HepG2 (cell line): ENCODE measurements around the gene HSPA5.

ENCODE experiments used
- ARID2 ChIP-seq: sonication (generic); formaldehyde crosslinking; IDR thresholded peaks from 2 replicates; pipeline ENCODE4 v1.8.1; 2022; ENCODE audit warnings: mild to moderate bottlenecking, missing genetic modification reagents, borderline replicate concordance
- CHCHD3 ChIP-seq: sonication (generic); formaldehyde crosslinking; IDR thresholded peaks from 2 replicates; pipeline ENCODE4 v1.8.0; 2022; ENCODE audit warnings: mild to moderate bottlenecking, missing genetic modification reagents, moderate library complexity
- HMG20B ChIP-seq: conservative IDR thresholded peaks from 2 replicates; pipeline ENCODE4 v1.6.1; 2016; ENCODE audit warnings: missing genetic modification reagents, missing compliant biosample characterization
- LCORL ChIP-seq, 2 experiments: fragments of 450-650 bp in 1 of 2; sonication (generic) in 1 of 2; formaldehyde crosslinking in 1 of 2; IDR thresholded peaks; 2 replicates each; pipeline versions ENCODE4 v1.5.0 to v1.6.1; 2017 to 2020; ENCODE audit warnings: antibody characterized with exemption in 1 of 2, missing genetic modification reagents in 1 of 2
- NPAS2 ChIP-seq: sonication (generic); formaldehyde crosslinking; IDR thresholded peaks from 2 replicates; pipeline ENCODE4 v1.8.0; 2022; ENCODE audit warnings: mild to moderate bottlenecking, missing genetic modification reagents, borderline replicate concordance
- PHF20 ChIP-seq: sonication (generic); formaldehyde crosslinking; IDR thresholded peaks from 2 replicates; pipeline ENCODE4 v1.5.0; 2020; ENCODE audit warnings: mild to moderate bottlenecking, missing genetic modification reagents
- POLR2G ChIP-seq: fragments of 200-400 bp; formaldehyde crosslinking; IDR thresholded peaks from 2 replicates; pipeline ENCODE4 v1.6.1; 2018; ENCODE audit warnings: mild to moderate bottlenecking, low read depth, low read length, moderate library complexity
- REPIN1 ChIP-seq: sonication (generic); formaldehyde crosslinking; IDR thresholded peaks from 2 replicates; pipeline ENCODE4 v1.8.0; 2022; ENCODE audit warnings: missing genetic modification reagents, low read depth, mild to moderate bottlenecking, borderline replicate concordance
- YY1 ChIP-seq: IDR thresholded peaks from 2 replicates; pipeline ENCODE4 v1.6.1; 2011; ENCODE audit warnings: low read length, low read depth, moderate library complexity, mild to moderate bottlenecking; ENCODE audit not compliant: insufficient read depth, insufficient replicate concordance
- ZNF546 ChIP-seq: sonication (generic); formaldehyde crosslinking; conservative IDR thresholded peaks from 2 replicates; pipeline ENCODE4 v1.8.1; 2023; ENCODE audit warnings: mild to moderate bottlenecking, missing genetic modification reagents
- TF ChIP-seq, protein P1 (sequence below): sonication (generic); formaldehyde crosslinking; IDR thresholded peaks from 2 replicates; pipeline ENCODE4 v1.5.0; 2020; ENCODE audit warnings: missing genetic modification reagents, mild to moderate bottlenecking, borderline replicate concordance
- TF ChIP-seq, protein P2 (sequence below): sonication (generic); formaldehyde crosslinking; IDR thresholded peaks from 2 replicates; pipeline ENCODE4 v1.8.0; 2022; ENCODE audit warnings: low read depth, missing genetic modification reagents

DNA sequence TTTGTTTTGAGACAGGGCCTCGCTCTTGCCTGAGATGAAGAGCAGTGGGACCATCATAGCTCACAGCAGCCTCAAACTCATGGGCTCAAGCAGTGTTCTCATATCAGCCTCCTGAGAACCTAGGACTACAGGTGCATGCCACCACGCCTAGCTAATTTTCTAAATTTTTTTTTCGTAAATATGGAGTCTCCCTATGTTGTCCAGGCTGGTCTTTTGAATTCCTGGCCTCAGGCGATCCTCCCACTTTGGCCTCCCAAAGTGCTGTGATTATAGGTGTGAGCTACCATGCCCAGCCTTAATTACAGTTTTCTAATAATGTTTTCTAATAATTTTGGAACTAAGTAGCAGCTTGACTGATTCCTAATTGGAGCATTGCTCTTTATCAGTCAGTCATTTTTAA is 35.6 kb upstream of the HSPA5 start:
- TF ChIP-seq NPAS2 (CRISPR knock-in tag): no peak
- TF ChIP-seq HMG20B (CRISPR knock-in tag): no peak
- no peak for TF ChIP-seq REPIN1 (CRISPR knock-in tag)
- TF ChIP-seq, protein P1, sequence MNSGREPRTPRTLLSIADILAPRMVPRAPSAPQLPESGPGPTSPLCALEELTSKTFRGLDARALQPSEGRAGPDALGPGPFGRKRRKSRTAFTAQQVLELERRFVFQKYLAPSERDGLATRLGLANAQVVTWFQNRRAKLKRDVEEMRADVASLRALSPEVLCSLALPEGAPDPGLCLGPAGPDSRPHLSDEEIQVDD (CRISPR knock-in tag): no peak
- TF ChIP-seq ZNF546 (CRISPR knock-in tag): no peak
- TF ChIP-seq LCORL (IDR thresholded peaks at IDR 0.05): no peak
- no peak for TF ChIP-seq LCORL (CRISPR knock-in tag; IDR thresholded peaks at IDR 0.05)
- no peak for TF ChIP-seq PHF20 (CRISPR knock-in tag)
- TF ChIP-seq, protein P2, sequence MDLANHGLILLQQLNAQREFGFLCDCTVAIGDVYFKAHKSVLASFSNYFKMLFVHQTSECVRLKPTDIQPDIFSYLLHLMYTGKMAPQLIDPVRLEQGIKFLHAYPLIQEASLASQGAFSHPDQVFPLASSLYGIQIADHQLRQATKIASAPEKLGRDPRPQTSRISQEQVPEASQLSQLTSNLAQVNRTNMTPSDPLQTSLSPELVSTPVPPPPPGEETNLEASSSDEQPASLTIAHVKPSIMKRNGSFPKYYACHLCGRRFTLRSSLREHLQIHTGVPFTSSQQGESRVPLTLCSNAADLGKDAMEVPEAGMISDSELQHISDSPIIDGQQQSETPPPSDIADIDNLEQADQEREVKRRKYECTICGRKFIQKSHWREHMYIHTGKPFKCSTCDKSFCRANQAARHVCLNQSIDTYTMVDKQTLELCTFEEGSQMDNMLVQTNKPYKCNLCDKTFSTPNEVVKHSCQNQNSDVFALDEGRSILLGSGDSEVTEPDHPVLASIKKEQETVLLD (CRISPR knock-in tag): no peak
- no peak for TF ChIP-seq POLR2G
- TF ChIP-seq YY1: no peak
- TF ChIP-seq ARID2 (CRISPR knock-in tag): no peak
- TF ChIP-seq CHCHD3: no peak
